ENCODE data around the gene CUBN.

DNA sequence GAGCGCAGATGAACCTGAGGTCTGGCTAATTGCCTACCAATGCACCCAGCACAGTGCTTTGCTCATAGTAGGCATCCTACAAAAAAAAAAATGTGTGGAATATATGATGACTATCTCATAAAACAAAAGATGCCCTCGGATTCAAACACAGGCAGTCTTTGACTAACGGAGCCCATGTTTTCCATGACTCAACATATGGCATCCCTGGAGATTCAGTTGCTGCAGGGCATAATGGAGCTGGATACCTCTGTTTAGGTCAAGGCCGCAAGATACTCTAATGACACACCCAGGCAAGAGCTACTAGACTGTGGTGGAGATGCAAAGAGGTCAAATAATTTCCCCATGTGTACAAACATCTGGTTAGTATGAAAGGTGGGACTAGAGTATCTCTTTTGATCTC lies 16.3 kb downstream of the CUBN start:
- TF ChIP-seq, protein P1, sequence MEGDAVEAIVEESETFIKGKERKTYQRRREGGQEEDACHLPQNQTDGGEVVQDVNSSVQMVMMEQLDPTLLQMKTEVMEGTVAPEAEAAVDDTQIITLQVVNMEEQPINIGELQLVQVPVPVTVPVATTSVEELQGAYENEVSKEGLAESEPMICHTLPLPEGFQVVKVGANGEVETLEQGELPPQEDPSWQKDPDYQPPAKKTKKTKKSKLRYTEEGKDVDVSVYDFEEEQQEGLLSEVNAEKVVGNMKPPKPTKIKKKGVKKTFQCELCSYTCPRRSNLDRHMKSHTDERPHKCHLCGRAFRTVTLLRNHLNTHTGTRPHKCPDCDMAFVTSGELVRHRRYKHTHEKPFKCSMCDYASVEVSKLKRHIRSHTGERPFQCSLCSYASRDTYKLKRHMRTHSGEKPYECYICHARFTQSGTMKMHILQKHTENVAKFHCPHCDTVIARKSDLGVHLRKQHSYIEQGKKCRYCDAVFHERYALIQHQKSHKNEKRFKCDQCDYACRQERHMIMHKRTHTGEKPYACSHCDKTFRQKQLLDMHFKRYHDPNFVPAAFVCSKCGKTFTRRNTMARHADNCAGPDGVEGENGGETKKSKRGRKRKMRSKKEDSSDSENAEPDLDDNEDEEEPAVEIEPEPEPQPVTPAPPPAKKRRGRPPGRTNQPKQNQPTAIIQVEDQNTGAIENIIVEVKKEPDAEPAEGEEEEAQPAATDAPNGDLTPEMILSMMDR (tag by site-specific recombination; IDR thresholded peaks at IDR 0.05) = no peak
- TF ChIP-seq ZNF423 (tag by site-specific recombination; IDR thresholded peaks at IDR 0.05) = no peak
- TF ChIP-seq YY1 (tag by site-specific recombination; IDR thresholded peaks at IDR 0.05) = no peak
- no peak for TF ChIP-seq SP2 (tag by site-specific recombination; IDR thresholded peaks at IDR 0.05)
- TF ChIP-seq ZNF596 (tag by site-specific recombination; IDR thresholded peaks at IDR 0.05) = no peak
- no peak for TF ChIP-seq ZBTB17 (tag by site-specific recombination; IDR thresholded peaks at IDR 0.05)
- TF ChIP-seq MZF1 (tag by site-specific recombination; IDR thresholded peaks at IDR 0.05; ENCODE audit: borderline replicate concordance) = no peak
- no peak for TF ChIP-seq ZBTB21 (tag by site-specific recombination; IDR thresholded peaks at IDR 0.05)
